WTC11 (cell line): ENCODE measurements around the gene FABP1. TPM values are rescaled to one million over a fixed set of nuclear protein-coding genes. Genes with fewer than 3 reads are reported as not detected.

Source experiments
- ATAC-seq: fragments of 200-7000 bp; cut with Tn5 transposase; 2 replicates; pipeline ENCODE4 v1.10.0; 2021; ENCODE audit warnings: mild to moderate bottlenecking, moderate library complexity
- Bru-seq: library from RNA; stranded (reverse); fragments of 400-500 nt; gene quantifications from one replicate; lab custom pipeline; 2021; lab: Mats Ljungman, UMichigan
- CTCF ChIA-PET: fragments of 300-600 bp; sonication (Branson Sonifier 250); formaldehyde crosslinking; loops from one replicate; lab custom pipeline; 2021; ENCODE audit warnings: antibody characterized with exemption; lab: Charles Lee
- POLR2A ChIA-PET: fragments of 350-600 bp; sonication (Branson Sonifier 250); formaldehyde crosslinking; loops from one replicate; lab custom pipeline; 2021; ENCODE audit warnings: antibody characterized with exemption; lab: Charles Lee
- DNase-seq: peaks from one replicate; pipeline ENCODE4 v3.0.0; 2021; ENCODE audit warnings: low spot score
- H3K27ac Mint-ChIP-seq: 2 replicates; pipeline ENCODE4 v1.8.0; 2021; ENCODE audit warnings: mixed read lengths
- H3K27me3 Mint-ChIP-seq: 2 replicates; pipeline ENCODE4 v1.8.0; 2021; ENCODE audit warnings: low read depth, mild to moderate bottlenecking, moderate library complexity, mixed read lengths
- H3K36me3 Mint-ChIP-seq: 2 replicates; pipeline ENCODE4 v1.8.0; 2021; ENCODE audit warnings: mixed read lengths
- H3K4me1 Mint-ChIP-seq: 2 replicates; pipeline ENCODE4 v1.8.0; 2022; ENCODE audit warnings: mixed read lengths
- H3K4me3 Mint-ChIP-seq: 2 replicates; pipeline ENCODE4 v1.8.0; 2021; ENCODE audit warnings: mild to moderate bottlenecking, moderate library complexity, mixed read lengths
- H3K9me3 Mint-ChIP-seq: 2 replicates; pipeline ENCODE4 v1.8.0; 2021; ENCODE audit warnings: mixed read lengths
- AFF4 ChIP-seq: sonication (generic); formaldehyde crosslinking; IDR thresholded peaks from 2 replicates; pipeline ENCODE4 v1.8.1; 2023; ENCODE audit warnings: mild to moderate bottlenecking, missing genetic modification reagents, borderline replicate concordance
- ATF6 ChIP-seq: sonication (generic); formaldehyde crosslinking; IDR thresholded peaks from 2 replicates; pipeline ENCODE4 v1.8.1; 2023; ENCODE audit warnings: mild to moderate bottlenecking, missing genetic modification reagents
- CBFB ChIP-seq: sonication (generic); formaldehyde crosslinking; IDR thresholded peaks from 2 replicates; pipeline ENCODE4 v1.8.1; 2022; ENCODE audit warnings: mild to moderate bottlenecking, low read depth, missing genetic modification reagents
- E2F1 ChIP-seq: sonication (generic); formaldehyde crosslinking; IDR thresholded peaks from 2 replicates; pipeline ENCODE4 v1.8.0; 2022; ENCODE audit warnings: mild to moderate bottlenecking, missing genetic modification reagents
- E2F4 ChIP-seq: sonication (generic); formaldehyde crosslinking; IDR thresholded peaks from 2 replicates; pipeline ENCODE4 v1.8.1; 2022; ENCODE audit warnings: low read depth, mild to moderate bottlenecking, moderate library complexity, missing genetic modification reagents, borderline replicate concordance
- ETV6 ChIP-seq: sonication (generic); formaldehyde crosslinking; IDR thresholded peaks from 2 replicates; pipeline ENCODE4 v1.8.1; 2022; ENCODE audit warnings: mild to moderate bottlenecking, missing genetic modification reagents
- FOXP1 ChIP-seq: sonication (generic); formaldehyde crosslinking; IDR thresholded peaks from 2 replicates; pipeline ENCODE4 v1.8.0; 2022; ENCODE audit warnings: missing genetic modification reagents, mild to moderate bottlenecking, moderate library complexity, borderline replicate concordance
- GABPB1 ChIP-seq: sonication (generic); formaldehyde crosslinking; IDR thresholded peaks from 2 replicates; pipeline ENCODE4 v1.8.1; 2023; ENCODE audit warnings: mild to moderate bottlenecking, missing genetic modification reagents
- GTF2I ChIP-seq: fragments of 250-450 bp; sonication (Bioruptor Pico); conservative IDR thresholded peaks from 2 replicates; pipeline ENCODE4 v1.4.0; 2021; ENCODE audit warnings: mild to moderate bottlenecking
- HMGXB4 ChIP-seq: sonication (generic); formaldehyde crosslinking; IDR thresholded peaks from 2 replicates; pipeline ENCODE4 v1.8.1; 2023; ENCODE audit warnings: mild to moderate bottlenecking, moderate library complexity, missing genetic modification reagents
- JAZF1 ChIP-seq: fragments of 250-450 bp; sonication (Bioruptor Pico); IDR thresholded peaks from 2 replicates; pipeline ENCODE4 v1.9.0; 2021; ENCODE audit warnings: moderate library complexity, mild to moderate bottlenecking, inconsistent platforms
- MLX ChIP-seq: sonication (generic); formaldehyde crosslinking; IDR thresholded peaks from 2 replicates; pipeline ENCODE4 v1.8.1; 2023; ENCODE audit warnings: mild to moderate bottlenecking, missing genetic modification reagents, moderate library complexity
- NFYB ChIP-seq: sonication (generic); formaldehyde crosslinking; conservative IDR thresholded peaks from 2 replicates; pipeline ENCODE4 v1.8.0; 2022; ENCODE audit warnings: low read depth, missing genetic modification reagents
- NR3C1 ChIP-seq: sonication (generic); formaldehyde crosslinking; conservative IDR thresholded peaks from 2 replicates; pipeline ENCODE4 v1.8.1; 2023; ENCODE audit warnings: low read depth, mild to moderate bottlenecking, missing genetic modification reagents
- TEAD4 ChIP-seq: sonication (generic); formaldehyde crosslinking; IDR thresholded peaks from 2 replicates; pipeline ENCODE4 v1.8.0; 2022; ENCODE audit warnings: mild to moderate bottlenecking, missing genetic modification reagents
- ZMAT4 ChIP-seq: fragments of 250-450 bp; sonication (Bioruptor Pico); IDR thresholded peaks from 2 replicates; pipeline ENCODE4 v1.9.0; 2021; ENCODE audit warnings: mild to moderate bottlenecking
- ZNF219 ChIP-seq: sonication (generic); formaldehyde crosslinking; IDR thresholded peaks from 2 replicates; pipeline ENCODE4 v1.8.0; 2023; ENCODE audit warnings: missing genetic modification reagents, mild to moderate bottlenecking, borderline replicate concordance
- ZNF425 ChIP-seq: fragments of 250-450 bp; sonication (Bioruptor Pico); conservative IDR thresholded peaks from 2 replicates; pipeline ENCODE4 v1.9.0; 2021; ENCODE audit warnings: mild to moderate bottlenecking
- long read RNA-seq, 3 experiments: library from RNA in 1 of 3; library from capped mRNA in 1 of 3; library from polyadenylated mRNA in 1 of 3; unstranded in 2 of 3; stranded (forward) in 1 of 3; transcript quantifications; one replicate each; pipeline ENCODE4 v2.0.0, GENCODE V29; 2021
- total RNA-seq: library from RNA; stranded (reverse); gene quantifications from 3 replicates; pipeline ENCODE4 v1.2.3, GENCODE V29; 2021

The FABP1 gene
- total RNA-seq (0.39 to 1.1 TPM (median 0.46 TPM) in 3 replicates), Bru-seq, nascent RNA (percentile 6 among the genes with signal in this experiment)
- long read RNA-seq, experiment 1, result 0 reads
- long read RNA-seq, experiment 2, result 0 reads
- long read RNA-seq, experiment 3, result 0 reads

GRCh38 chr2:88127888-88128653 lies at the start of gene FABP1:
Gene FABP1 (minus strand): TSS chr2:88128062. CDS start chr2:88128017, 45 bp downstream.
- DNase-seq (no peak), ATAC-seq (no peak)
- CTCF ChIA-PET, result no interaction called here
- TF ChIP-seq E2F1 (CRISPR knock-in tag), result no peak
- peak; percentile 70 for TF ChIP-seq GABPB1 (CRISPR knock-in tag)
- Mint-ChIP-seq H3K36me3 (no peaks in the 10 kb centered on the region), H3K27ac (no peak within 1 kb of the TSS), H3K9me3 (no peaks in the 10 kb centered on the region), H3K27me3 (no peaks in the 10 kb centered on the region; the same call in 1 of the 2 replicates), H3K4me1 (peaks cover 2% of the 10 kb centered on the region; the same call in 1 of the 2 replicates), H3K4me3 (no peak within 1 kb of the TSS)
- POLR2A ChIA-PET, result no interaction called here

- peaks cover 7% of the 10 kb centered on the region for H3K27me3 Mint-ChIP-seq
- ChIA-PET POLR2A (no interaction called here), CTCF (interaction anchor here (5.1 kb wide), 1 partner anchor 117 kb away, joined by 33 read pairs; no protein-coding TSS in a partner anchor)
- no peak overlapping the region for H3K27ac Mint-ChIP-seq
- DNase-seq (no peak), ATAC-seq (no peak)
- no peak overlapping the region for H3K4me3 Mint-ChIP-seq
- TF ChIP-seq FOXP1 (CRISPR knock-in tag) (no peak), NR3C1 (CRISPR knock-in tag) (no peak), JAZF1 (CRISPR knock-in tag) (no peak), CBFB (no peak), E2F4 (CRISPR knock-in tag) (no peak), ETV6 (CRISPR knock-in tag) (no peak), ZMAT4 (no peak), ZNF219 (CRISPR knock-in tag) (no peak), ATF6 (CRISPR knock-in tag) (no peak), TEAD4 (CRISPR knock-in tag) (no peak), MLX (CRISPR knock-in tag) (no peak), NFYB (CRISPR knock-in tag) (no peak), GTF2I (CRISPR knock-in tag) (no peak), HMGXB4 (CRISPR knock-in tag) (no peak), ZNF425 (no peak), AFF4 (CRISPR knock-in tag) (no peak)
- peaks cover 3% of the 10 kb centered on the region; the same call in 1 of the 2 replicates for H3K36me3 Mint-ChIP-seq
- peaks cover 11% of the 10 kb centered on the region for H3K4me1 Mint-ChIP-seq
- no peaks in the 10 kb centered on the region for H3K9me3 Mint-ChIP-seq
These were observed 49.7 kb upstream of the FABP1 start for GRCh38 chr2:88177556-88177955.
